GM18502 (cell line): ENCODE measurements around the gene LHX6.

Experiments used
- ATAC-seq: cut with Tn5 transposase; IDR thresholded peaks from one replicate; pipeline ENCODE4 v1.9.1; 2021; ENCODE audit warnings: mild to moderate bottlenecking; ENCODE audit not compliant: unreplicated experiment, poor library complexity

Gene LHX6

DNA sequence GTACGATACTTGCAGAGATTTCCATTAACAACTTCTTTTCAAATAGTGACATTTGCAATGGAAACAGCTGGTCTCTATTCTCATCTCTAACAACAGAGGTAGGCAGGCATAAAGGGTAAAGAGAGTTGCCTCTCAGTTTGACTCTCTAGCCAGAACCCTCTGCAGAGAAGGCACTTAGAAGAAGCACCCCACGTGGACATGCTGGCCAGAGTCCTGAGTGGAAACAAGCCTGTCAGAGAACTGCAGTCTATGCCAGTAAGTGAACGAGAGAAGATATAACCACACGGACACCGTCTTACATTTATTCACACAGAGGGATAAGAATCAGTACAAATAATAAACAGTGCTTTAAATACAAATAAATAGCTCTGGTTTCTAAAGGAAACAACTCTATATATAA, 11.0 kb upstream of the LHX6 start:
- no peak for ATAC-seq

- no peak for ATAC-seq
These were observed 7.9 kb upstream of the LHX6 start for GRCh38 chr9:122236681-122237080.

DNA sequence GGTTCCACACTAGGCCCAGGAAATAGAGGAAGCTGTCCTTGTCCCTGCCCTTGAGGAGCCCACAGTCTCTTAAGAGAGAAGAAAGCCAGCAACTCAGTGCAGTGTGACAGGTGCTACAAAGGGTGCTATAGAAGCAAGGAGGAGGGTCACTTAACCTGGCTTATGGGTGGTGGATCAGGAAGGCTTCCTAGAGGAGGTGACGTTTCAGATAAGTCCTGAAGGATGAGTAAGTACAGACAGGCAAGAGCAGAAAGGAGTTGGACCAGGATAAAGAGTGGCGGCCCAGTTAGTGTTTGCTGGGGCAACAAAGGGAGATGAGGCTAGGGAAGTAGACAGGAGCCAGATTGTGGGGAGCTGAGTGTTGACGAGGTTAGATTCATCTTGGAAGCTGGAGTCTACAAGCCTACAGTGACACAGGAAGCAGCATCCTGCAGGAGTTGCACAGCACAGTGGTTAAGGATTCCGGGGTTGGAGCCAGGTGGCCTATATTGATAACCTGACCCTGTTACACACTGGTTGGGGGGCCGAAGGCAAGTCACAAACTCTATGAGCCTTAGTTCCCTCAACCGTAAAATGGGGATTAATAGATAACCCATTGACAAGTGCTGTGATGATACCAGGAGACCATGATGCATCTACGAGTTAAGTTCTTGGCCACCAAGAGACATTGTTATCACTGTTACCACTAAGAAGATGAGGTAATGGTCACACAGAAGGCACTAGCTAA, 5.4 kb upstream of the LHX6 start:
- ATAC-seq = no peak

GRCh38 chr9:122232796-122233306, 4.1 kb upstream of the LHX6 start:
- ATAC-seq = no peak

DNA sequence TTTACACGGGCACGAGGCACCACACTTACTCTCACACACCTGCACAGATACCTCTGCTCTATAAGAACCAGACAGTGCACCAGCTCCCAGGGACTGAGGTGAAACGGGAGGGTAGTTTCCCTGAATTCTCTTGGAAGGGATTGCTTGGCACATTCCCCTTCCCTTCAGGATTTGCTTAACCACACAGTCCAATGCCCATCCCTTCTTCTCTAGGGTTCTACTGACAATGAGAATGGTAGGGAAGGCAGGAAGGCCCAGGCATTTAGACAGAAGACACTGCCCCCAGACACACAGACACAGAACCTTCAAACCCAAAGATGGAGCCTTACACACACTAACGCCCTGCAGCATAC, 704 bp upstream of the LHX6 start:
- no peak for ATAC-seq

DNA sequence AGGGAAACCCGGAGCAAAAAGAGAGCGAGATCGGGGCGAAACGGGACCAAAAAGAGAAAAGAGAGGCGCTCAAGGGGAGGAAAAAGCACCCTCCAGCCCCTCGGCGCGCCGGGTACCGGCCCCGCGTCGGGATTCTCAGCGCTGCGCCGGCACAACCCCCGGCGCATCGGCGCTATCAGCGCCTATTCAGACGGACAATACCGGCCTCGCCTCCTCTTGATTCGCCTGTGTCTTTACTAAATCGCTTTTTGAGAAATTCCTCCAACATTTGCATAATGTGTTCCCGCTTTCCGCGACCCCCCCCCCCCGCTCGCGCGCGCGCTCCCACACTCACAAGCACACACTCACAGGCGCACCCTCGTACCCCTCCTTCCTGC, 578 bp downstream of the LHX6 start:
- no peak for ATAC-seq

- ATAC-seq = no peak
These were observed 1.2 kb downstream of the LHX6 start for GRCh38 chr9:122227575-122227900.

DNA sequence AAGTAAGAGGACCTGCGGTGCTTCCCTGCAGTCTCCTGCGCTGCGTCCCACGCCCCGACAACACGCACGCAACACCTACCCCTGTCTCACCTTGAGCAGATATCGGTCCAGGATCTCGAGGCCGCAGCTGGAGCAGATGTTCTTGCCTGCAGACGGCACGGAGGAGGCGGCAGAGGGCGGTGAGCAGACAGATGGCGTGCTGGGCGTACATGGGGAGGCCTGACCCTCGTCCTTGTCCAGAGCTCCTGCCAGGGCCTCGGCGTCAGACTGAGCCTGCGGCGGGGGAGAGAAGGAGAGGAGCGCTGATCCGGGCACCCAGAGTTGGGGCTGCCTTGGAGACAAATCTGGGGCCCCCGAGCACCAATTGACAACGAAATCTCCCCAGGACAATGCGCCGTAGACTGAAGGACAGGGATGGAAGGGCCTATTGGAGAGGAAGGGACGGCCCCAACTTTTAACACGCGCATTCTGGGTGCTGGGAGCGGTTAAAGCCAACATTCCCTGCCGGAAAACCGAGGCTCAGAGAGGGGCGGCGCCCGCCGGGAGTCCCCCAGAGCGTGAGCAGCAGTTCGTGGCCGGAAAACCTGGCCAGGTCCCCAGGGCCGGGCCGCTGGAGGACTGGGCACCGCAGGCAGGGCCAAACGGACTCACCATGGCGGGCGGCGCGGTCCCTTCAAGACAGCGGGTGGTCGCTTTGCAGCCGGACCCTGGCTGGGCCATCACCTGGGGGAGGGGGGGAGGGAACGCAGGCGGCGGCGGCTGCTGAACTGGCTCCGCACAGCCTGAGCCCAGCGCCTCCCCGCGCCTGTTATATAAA, 1.8 kb downstream of the LHX6 start:
- no peak for ATAC-seq

GRCh38 chr9:122226142-122226757, 2.5 kb downstream of the LHX6 start:
- ATAC-seq = no peak

- ATAC-seq = no peak
These were observed 3.2 kb downstream of the LHX6 start for GRCh38 chr9:122225312-122226141.

GRCh38 chr9:122223435-122223834, 5.3 kb downstream of the LHX6 start:
- ATAC-seq = no peak

DNA sequence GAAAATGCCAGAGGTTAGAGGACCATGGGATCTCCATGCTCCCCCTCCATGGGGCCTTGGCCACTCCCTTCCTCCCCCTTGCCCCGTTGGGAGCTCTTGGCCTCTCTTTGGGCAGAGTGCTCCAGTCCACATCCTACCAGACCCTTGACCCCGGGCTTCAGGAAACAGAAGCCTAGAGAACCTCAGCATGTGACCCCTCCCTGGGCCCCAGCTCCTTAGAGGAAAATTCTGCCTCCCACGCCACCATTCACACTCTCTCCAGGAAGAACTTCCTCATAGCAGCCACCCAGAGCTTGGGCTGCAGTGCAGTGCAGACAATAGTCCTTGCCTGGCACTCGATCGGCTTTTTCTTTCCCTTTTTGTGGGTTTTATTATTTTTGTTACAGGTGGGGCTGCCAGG, 6.0 kb downstream of the LHX6 start:
- ATAC-seq = no peak

DNA sequence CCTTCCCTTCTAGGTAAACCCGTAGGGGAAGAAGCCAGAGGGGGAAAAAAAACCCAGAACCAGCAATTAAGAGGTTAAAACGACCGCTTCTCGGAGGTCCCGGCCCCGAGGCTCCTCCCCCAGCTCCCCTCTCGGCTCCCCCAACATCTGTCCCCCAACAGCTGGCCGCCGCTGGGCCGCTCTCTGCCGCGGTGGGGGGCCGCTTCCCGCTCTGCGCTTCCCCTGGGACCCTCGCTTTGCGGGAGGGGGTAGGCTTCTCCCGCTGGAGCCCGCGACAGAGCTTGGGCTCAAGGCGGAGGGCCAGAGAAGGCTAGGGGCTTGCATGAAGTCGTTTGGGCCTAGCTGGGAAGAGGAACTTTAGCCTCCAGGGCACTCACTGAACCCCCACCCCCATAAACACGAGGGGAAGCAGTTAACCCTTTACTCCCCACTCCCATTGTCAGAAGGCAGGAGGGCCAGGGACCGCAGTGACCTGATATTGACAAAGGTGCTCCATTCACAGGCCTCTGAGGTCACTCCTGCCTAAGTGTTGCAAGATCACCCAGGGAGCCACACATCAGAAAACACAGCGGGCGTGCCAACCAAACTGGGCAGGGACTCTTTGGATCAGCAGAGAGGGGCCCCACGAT, 7.5 kb downstream of the LHX6 start:
- ATAC-seq = no peak

- no peak for ATAC-seq
These were observed 8.0 kb downstream of the LHX6 start for GRCh38 chr9:122220673-122221182.

DNA sequence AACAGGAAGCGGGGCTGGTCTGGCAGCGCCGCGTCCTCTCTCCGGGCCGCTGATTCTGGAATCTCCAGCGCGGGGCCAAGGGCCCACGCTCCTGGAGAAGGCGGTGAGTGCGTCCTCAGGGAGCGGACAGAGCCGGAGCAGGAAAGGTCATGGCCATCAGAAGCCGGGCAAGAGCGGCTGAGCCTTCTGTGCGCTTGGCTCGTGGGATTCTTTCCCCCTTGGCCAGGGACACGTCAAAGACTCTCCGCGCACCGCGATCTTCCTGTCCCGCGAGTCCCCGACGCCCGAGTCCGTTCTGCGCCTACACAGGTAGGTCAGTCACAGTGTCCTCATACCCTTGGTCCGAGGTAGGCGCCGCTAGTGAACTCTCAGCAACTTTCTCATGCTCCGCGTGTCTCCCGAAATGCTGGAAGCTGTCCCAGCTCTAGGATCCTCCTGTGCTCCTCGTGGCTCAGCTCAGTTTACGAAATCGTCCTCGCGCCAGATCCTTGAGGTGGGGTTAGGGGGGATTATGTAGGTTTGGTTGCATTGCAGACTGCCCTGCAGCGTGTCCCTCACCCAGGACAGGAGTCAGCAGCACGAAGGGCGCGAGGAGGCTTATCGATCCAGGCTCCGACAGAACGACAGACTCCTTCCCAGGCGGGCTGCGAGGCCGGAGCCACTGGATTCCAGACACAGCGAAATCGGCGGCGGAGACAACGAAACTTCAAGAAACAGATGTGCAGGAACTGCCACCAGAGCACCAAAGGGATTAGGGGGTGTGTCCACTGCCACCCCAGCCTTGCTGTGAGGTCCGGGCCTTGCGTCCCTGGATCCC, 8.7 kb downstream of the LHX6 start:
- ATAC-seq = no peak

- ATAC-seq = no peak
These were observed 9.6 kb downstream of the LHX6 start for GRCh38 chr9:122218935-122219855.

DNA sequence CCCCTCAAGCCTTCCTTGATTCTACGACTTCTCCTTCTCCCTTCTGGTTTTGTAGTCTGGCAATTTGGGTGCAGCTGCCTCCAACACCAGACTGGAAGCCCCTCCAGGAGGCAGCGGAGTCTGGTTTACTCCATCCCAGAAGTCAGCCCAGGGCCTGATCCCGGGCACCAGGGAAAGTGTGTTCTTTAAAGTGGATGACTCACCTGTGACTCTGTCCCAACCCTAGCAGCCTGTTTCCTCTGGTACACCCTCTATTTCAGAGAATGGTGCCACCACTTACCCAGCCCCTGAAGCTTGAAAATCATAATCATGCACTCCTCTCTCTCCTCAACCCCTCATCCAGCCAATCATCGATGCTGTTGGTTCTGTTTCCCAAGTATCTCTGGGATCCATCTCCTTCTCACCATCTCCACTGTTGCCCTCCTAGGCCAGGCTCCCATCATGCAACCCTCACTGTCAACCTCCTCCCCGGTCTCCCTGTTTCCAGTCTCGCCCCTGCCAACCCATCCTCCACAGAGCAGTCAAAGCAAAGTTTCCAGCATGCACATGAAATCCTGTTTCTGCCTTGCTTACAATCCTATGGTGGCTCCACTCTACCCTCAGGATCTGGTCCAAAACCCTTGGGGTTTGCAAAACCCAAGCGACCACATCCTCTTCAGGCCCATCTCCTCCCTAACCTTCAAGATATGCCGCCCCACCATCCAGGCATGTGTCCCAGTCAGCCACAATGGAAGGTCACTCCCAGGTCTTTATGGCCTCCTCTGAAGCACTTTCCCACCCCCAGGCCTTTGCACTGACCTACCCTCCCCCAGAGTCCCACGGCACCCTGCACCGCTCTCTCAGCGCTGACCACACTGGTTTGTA, 10.5 kb downstream of the LHX6 start:
- ATAC-seq = no peak
